NOMO-1 treated with DMSO at 0.1 percent for 48 hours (cell line): ENCODE measurements around the gene CLIC4.
"Not testable (repeated sequence)": the region's sequence is repeated elsewhere in the genome, so short reads cannot be mapped to it uniquely, and the experiment has no call there.

Experiments
- DNase-seq: peaks from one replicate; lab custom pipeline; 2025; ENCODE audit not compliant: unreplicated experiment; lab: John Stamatoyannopoulos, UW

CLIC4 gene

GRCh38 chr1:24769656-24770651 lies 24.7 kb downstream of the CLIC4 start:
- DNase-seq: peak; percentile 45

DNA sequence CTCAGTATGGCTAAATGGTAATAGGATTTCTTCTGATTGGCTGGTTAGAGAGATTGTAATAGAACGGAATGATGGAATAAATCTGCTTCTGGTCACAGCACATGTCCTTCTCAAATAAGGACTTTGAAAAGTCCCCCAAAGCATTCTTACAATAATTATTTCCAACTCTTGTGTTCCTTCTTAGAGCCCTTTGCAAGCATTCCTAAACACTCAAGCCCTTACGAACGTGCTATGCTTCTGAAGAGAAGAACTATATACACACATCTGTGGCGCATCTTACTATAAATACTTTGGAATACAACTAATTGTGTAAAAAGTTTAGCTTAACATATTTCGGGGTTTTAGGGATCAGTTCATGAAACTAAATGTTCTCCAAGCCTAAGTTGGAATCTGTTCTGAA lies 25.6 kb downstream of the CLIC4 start:
- DNase-seq: no peak

GRCh38 chr1:24771574-24771973 lies 26.3 kb downstream of the CLIC4 start:
- DNase-seq: peak; percentile 26

- DNase-seq: no peak
These were observed 28.4 kb downstream of the CLIC4 start for GRCh38 chr1:24773618-24774017.

DNA sequence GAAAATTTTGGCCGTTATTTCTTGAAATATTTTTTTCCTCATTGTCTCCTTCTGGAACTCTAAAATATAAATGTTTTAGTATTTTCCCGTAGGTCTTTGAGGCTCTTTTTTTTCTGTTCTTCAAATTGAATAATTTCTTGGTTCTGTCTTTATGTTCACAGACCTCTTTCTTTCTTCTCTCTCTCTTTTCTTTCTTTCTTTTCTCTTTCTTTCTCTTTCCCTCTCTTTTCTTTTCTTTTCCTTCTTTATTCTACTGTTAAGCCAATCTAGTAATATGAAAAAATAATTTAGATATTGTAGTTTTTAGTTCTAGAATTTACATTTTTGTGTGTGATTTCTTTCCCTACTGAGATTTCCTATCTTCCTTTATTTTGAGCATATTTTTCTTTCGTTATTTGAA lies 30.1 kb downstream of the CLIC4 start:
- no peak for DNase-seq

- no peak for DNase-seq
These were observed 30.7 kb downstream of the CLIC4 start for GRCh38 chr1:24775916-24776315.

- DNase-seq: no peak
These were observed 31.6 kb downstream of the CLIC4 start for GRCh38 chr1:24776821-24777220.

- DNase-seq: no peak
These were observed 32.9 kb downstream of the CLIC4 start for GRCh38 chr1:24778141-24778540.

DNA sequence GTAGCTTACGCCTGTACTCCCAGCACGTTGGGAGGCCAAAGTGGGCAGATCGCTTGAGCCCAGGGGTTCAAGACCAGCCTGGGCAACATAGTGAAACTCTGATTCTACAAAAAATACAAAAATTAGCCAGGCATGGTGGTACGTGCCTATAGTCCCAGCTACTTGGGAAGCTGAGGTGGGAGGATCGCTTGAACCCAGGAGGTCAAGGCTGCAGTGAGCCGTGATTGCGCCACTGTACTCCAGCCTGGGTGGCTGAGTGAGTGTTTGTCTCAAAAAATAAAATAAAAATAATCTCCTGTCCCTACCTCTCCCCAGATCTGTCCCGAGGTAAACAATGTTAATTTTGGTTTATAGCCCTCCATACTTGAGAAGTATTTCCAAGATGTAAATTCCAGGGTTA lies 34.0 kb downstream of the CLIC4 start:
- not testable (repeated sequence) for DNase-seq

DNA sequence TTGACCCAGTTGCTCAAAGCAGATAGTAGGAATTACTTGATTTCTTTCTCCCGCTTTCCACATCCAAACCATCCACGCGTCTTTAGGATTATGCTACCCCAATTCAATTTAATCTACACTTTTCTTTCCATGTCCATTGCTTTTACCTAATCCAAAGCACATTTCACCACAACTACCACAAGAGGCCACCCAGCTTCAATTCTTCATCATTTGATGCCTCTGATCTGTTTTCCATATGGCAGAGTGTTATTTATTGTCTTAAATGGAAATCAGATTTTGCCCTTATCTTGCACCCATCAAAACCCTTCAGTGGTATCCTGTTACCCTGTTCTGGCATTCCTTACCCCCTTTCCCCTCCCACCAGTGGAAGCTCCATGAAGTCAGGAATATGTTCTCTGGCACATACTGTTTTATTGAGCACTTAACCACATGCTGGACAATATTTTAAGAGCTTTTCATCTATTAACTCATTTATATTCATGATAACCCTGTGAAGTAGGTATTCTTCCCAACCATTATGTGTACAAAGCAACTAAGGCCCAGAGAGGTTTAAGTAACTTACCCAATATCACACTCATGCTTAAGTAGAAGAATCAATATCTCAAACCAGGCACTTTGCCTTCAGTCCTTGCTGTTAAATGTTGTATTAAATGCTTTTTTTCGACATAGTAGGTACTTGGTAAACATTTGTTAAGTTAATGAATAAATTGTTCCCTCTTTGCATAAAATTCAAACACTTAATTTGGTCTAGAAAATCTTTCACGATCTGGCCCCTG lies 34.6 kb downstream of the CLIC4 start:
- DNase-seq: no peak

- DNase-seq: not testable (repeated sequence)
These were observed 35.4 kb downstream of the CLIC4 start for GRCh38 chr1:24780626-24781025.

GRCh38 chr1:24782689-24783088 lies 37.4 kb downstream of the CLIC4 start:
- DNase-seq: no peak

DNA sequence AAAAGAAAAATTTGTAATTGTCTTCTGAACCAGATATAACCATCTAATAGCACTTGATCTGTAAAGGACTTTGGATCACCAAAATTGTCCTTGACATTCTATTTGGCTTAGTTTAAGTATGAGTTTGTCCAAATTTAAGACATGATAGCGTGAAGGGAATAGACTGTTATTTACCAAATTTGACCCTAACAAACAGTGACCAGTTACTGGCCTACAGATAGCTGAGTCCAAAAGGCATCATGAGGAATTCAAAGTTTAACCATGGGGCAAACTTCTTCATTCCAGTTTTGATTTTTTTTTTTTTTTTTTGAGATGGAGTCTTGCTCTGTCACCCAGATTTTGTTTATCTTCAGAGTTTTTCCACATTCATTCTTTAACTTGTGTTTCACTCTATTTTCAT lies 38.5 kb downstream of the CLIC4 start:
- DNase-seq: no peak

- peak; percentile 22 for DNase-seq
These were observed 40.9 kb downstream of the CLIC4 start for GRCh38 chr1:24786191-24786590.

DNA sequence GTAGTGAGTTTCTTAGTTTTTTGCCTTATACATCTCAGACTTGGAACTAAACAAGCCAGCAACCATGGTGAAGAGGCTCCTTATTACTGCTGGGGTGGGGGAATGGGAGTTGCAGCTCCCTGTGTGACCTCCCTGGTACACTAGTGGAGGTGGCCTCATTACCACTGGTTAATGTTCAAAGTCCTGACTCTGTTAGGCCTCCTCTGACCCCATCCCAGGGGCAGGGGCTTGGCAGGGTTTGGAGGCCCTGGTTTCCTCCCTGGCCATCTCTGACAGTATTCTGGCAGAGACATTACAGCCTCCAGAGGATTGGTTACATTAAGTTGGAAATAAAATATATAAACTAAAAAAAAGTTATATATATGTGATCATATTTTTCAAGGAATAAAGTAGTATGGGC lies 45.2 kb downstream of the CLIC4 start:
- DNase-seq: no peak

DNA sequence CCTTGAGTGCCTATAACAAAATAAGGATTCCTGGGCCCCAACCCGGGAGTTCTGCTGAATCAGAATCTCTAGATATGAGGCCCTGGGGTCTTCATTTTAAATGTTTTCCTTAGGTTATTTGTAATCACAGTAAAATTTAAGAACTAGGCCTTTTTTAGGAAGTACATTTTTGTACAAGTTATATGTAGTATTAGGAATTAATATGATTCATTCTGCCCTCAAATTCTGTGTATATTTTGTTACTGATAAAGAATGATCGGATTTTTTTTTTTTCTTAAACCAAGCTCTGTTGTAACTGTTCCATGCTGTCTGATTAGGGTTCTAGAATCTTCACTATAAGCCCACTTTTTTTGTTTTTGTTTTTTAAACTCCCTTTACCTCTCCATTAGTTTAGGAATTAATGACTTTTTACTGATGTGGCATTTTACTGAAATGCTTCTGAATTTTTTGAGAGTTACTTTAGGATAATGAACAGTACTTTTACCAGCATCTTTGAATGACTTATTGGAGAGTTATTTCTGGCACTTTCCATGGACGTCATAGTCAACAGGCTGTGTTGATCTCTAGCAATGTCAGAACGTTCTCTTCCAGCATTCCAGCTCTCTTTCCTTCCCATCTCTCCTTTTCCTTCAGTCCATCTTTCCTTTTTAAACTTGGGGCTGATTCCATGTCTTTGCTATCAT lies 48.3 kb downstream of the CLIC4 start:
- DNase-seq: no peak

DNA sequence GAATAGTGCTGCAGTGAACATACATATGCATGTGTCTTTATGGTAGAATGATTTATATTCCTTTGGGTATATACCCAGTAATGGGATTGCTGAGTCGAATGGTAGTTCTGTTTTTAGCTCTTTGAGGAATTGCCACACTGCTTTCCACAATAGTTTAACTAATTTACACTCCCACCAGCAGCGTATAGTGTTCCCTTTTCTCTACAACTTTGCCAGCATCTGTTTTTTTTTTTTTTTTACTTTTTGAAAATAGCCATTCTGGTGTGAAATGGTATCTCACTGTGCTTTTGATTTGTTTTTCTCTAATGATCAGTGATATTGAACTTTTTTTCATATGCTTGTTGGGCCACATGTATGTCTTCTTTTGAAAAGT lies 48.9 kb downstream of the CLIC4 start:
- not testable (repeated sequence) for DNase-seq

DNA sequence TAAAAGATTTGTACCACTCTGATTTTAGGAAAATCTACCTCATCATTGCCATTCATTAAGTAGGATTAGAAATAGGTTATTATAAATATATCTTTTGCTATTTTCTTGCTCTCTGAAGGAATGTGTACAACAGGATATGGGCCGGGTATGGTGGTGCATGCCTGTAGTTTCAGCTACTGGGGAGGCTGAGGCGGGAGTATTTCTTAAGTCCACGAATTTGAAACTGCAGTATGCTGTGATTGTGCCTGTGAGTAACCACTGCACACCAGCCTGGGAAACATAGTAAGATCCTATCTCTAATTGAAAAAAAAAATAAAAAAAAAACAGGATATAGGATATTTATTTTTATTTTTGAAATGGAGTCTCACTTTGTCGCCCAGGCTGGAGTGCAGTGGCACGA lies 50.0 kb downstream of the CLIC4 start:
- DNase-seq: no peak

- no peak for DNase-seq
These were observed 51.3 kb downstream of the CLIC4 start for GRCh38 chr1:24796524-24796923.

DNA sequence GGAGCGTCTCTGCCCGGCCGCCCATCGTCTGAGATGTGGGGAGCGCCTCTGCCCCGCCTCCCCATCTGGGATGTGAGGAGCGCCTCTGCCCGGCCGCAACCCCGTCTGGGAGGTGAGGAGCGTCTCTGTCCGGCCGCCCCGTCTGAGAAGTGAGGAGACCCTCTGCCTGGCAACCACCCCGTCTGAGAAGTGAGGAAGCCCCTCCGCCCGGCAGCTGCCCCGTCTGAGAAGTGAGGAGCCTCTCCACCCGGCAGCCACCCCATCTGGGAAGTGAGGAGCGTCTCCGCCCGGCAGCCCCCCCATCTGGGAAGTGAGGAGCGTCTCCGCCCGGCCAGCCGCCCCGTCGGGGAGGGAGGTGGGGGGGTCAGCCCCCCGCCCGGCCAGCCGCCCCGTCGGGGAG lies 54.0 kb downstream of the CLIC4 start:
- DNase-seq: not testable (repeated sequence)

- peak; percentile 60 for DNase-seq
These were observed 55.9 kb downstream of the CLIC4 start for GRCh38 chr1:24801176-24801575.
